Measurements from ENCODE around the gene MATN1. TPM values are rescaled to one million over a fixed set of nuclear protein-coding genes. Genes with fewer than 3 reads are reported as not detected.

Gene MATN1
- total and polyA plus RNA-seq, 2 of the 4 experiments (the other 2 are of a cell fraction), result 0.27 TPM; not detected in 1

DNA sequence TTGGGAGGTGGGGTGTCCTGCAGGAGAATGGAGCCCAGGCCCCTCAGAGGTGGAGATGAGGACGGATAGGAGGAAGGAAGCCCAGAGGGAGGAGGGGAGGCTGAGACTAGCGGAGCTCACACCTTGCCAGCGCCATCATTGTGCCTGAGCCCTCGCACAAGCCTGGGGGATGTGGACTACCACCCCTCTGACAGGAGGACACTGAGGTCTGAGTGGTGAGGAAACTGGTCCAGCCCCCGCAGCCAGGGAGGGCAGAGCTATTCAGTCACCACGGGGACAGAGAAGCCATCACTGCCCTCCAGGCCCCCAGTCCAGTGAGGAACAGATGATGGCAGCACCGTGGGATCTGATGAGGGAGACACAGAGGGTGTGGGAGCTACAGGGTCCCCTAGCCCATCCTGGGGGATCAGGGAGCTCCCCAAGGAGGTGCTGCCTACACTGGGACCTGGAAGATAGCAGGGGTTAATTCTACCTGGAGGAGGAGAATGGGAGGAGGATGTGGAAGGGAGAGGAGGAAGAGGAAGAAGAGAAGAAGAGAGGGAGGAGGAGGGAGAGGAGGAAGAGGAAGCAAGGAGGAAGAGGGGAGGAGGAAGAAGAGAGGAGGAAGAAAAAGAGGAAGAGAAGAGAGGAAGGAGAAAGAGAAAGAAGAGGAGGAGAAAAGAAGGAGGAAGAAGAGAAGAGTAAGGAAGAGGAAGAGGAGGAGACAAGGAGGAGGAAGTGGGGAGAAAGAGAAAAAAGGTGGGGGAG, 31.0 kb downstream of the MATN1 start:
- H2BK15ac ChIP-seq (ENCODE audit: low read depth, low read length), result no peak overlapping the region
- H2AFZ ChIP-seq (replicated peaks; ENCODE audit: low read length, poor library complexity), result no peak overlapping the region
- POLR2A ChIA-PET (ENCODE audit: unreplicated experiment), result no interaction called here
- H3K56ac ChIP-seq (ENCODE audit: extremely low read depth, insufficient read depth, low read length), result no peak overlapping the region
- H3K23ac ChIP-seq (ENCODE audit: low read depth, low read length), result no peak overlapping the region
- H3K14ac ChIP-seq (replicated peaks; ENCODE audit: low read depth, low read length), result no peak overlapping the region
- H3K36me3 ChIP-seq (ENCODE audit: control insufficient read depth, insufficient read depth, low read length), result no peaks in the 10 kb centered on the region
- no peak overlapping the region for H3K27ac ChIP-seq (ENCODE audit: insufficient read depth, low read length)
- ATAC-seq (ENCODE audit: low read depth) (no peak), DNase-seq (no peak)
- H4K5ac ChIP-seq (ENCODE audit: low read depth, low read length), result no peak overlapping the region
- TF ChIP-seq BHLHE40 (IDR thresholded peaks at IDR 0.05; ENCODE audit: low read depth, low read length) (no peak), POLR2A (IDR thresholded peaks at IDR 0.05; ENCODE audit: low read depth, low read length) (no peak), FOS (IDR thresholded peaks at IDR 0.05; ENCODE audit: low read depth, low read length) (no peak), RCOR1 (IDR thresholded peaks at IDR 0.05; ENCODE audit: insufficient replicate concordance, low read length) (no peak), RAD21 (IDR thresholded peaks at IDR 0.05; ENCODE audit: low read length) (no peak), CEBPB (IDR thresholded peaks at IDR 0.05; ENCODE audit: low read depth, low read length) (no peak), MXI1 (IDR thresholded peaks at IDR 0.05; ENCODE audit: borderline replicate concordance, low read depth, low read length) (no peak), CHD1 (IDR thresholded peaks at IDR 0.05; ENCODE audit: low read depth, low read length) (no peak), RFX5 (IDR thresholded peaks at IDR 0.05; ENCODE audit: low read depth, low read length) (no peak)
- TF ChIP-seq, protein P1, sequence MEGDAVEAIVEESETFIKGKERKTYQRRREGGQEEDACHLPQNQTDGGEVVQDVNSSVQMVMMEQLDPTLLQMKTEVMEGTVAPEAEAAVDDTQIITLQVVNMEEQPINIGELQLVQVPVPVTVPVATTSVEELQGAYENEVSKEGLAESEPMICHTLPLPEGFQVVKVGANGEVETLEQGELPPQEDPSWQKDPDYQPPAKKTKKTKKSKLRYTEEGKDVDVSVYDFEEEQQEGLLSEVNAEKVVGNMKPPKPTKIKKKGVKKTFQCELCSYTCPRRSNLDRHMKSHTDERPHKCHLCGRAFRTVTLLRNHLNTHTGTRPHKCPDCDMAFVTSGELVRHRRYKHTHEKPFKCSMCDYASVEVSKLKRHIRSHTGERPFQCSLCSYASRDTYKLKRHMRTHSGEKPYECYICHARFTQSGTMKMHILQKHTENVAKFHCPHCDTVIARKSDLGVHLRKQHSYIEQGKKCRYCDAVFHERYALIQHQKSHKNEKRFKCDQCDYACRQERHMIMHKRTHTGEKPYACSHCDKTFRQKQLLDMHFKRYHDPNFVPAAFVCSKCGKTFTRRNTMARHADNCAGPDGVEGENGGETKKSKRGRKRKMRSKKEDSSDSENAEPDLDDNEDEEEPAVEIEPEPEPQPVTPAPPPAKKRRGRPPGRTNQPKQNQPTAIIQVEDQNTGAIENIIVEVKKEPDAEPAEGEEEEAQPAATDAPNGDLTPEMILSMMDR (conservative IDR thresholded peaks at IDR 0.05; ENCODE audit: low read depth, low read length), result no peak
- TF ChIP-seq, protein P2, sequence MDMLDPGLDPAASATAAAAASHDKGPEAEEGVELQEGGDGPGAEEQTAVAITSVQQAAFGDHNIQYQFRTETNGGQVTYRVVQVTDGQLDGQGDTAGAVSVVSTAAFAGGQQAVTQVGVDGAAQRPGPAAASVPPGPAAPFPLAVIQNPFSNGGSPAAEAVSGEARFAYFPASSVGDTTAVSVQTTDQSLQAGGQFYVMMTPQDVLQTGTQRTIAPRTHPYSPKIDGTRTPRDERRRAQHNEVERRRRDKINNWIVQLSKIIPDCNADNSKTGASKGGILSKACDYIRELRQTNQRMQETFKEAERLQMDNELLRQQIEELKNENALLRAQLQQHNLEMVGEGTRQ (IDR thresholded peaks at IDR 0.05; ENCODE audit: low read depth, low read length), result no peak
- TF ChIP-seq, protein P3, sequence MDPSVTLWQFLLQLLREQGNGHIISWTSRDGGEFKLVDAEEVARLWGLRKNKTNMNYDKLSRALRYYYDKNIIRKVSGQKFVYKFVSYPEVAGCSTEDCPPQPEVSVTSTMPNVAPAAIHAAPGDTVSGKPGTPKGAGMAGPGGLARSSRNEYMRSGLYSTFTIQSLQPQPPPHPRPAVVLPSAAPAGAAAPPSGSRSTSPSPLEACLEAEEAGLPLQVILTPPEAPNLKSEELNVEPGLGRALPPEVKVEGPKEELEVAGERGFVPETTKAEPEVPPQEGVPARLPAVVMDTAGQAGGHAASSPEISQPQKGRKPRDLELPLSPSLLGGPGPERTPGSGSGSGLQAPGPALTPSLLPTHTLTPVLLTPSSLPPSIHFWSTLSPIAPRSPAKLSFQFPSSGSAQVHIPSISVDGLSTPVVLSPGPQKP (IDR thresholded peaks at IDR 0.05; ENCODE audit: borderline replicate concordance, low read depth, low read length), result no peak
- no CpG with 5 or more reads among the region's 7 CpGs for WGBS, 2 experiments (ENCODE audit: extremely low coverage in 2 of 2, insufficient read length in 1 of 2)
- H3K4me3 ChIP-seq (ENCODE audit: insufficient read depth, low read depth, low read length), result no peak overlapping the region
- H3K18ac ChIP-seq (ENCODE audit: low read depth, low read length), result no peak overlapping the region
- H2BK20ac ChIP-seq (ENCODE audit: low read depth, low read length), result no peak overlapping the region
- H3K79me1 ChIP-seq (ENCODE audit: low read depth in 1 of 2, low read length in 2 of 2), result no peaks in the 10 kb centered on the region
- H2AK5ac ChIP-seq (ENCODE audit: low read depth, low read length), result no peak overlapping the region
- no peaks in the 10 kb centered on the region for H4K20me1 ChIP-seq (ENCODE audit: insufficient read depth, low read length)
- no peaks in the 10 kb centered on the region for H3K4me1 ChIP-seq (ENCODE audit: control insufficient read depth, insufficient read depth, low read length)
- H3K4ac ChIP-seq (ENCODE audit: low read depth, low read length), result no peak overlapping the region
- H2BK120ac ChIP-seq (ENCODE audit: low read depth, low read length), result no peak overlapping the region
- no peak overlapping the region for H2BK5ac ChIP-seq (ENCODE audit: low read depth, low read length, poor library complexity, severe bottlenecking)
- H4K91ac ChIP-seq (ENCODE audit: insufficient read depth, low read depth, low read length), result no peak overlapping the region
- H3K9ac ChIP-seq (ENCODE audit: low read depth, low read length), result no peak overlapping the region
- no peak overlapping the region for H4K8ac ChIP-seq (ENCODE audit: low read depth in 2 of 2, low read length in 2 of 2)
- H3K9me1 ChIP-seq (ENCODE audit: insufficient read depth, low read length), result no peaks in the 10 kb centered on the region
- CTCF ChIA-PET, result no interaction called here
- intact Hi-C loops (cut with micrococcal nuclease) (no loop called here), dilution Hi-C loops (cut with HindIII; ENCODE audit: low sequenced_read_pairs, unreplicated experiment) (no loop called here), in situ Hi-C loops (cut with MboI; ENCODE audit: low sequenced_read_pairs) (no loop called here)
- H2AK9ac ChIP-seq (replicated peaks; ENCODE audit: low read depth, low read length, poor library complexity), result no peak overlapping the region
- no TSS peak for BruUV-seq (replicated peaks)
- no peak overlapping the region for H3K4me2 ChIP-seq (ENCODE audit: low read depth, low read length)
- peaks cover 32% of the 10 kb centered on the region for H3K27me3 ChIP-seq (ENCODE audit: control insufficient read depth, insufficient read depth, low read length)
- H3K9me3 ChIP-seq (ENCODE audit: control insufficient read depth, insufficient read depth, low read length), result no peaks in the 10 kb centered on the region

Measured in IMR-90 (cell line).